ENCODE results near the gene MCM6.

GRCh38 chr2:135817466-135817865 lies 58.8 kb downstream of the MCM6 start:
- TF ChIP-seq CTCF (IDR thresholded peaks at IDR 0.05) (no peak), ZFX (IDR thresholded peaks at IDR 0.05; ENCODE audit: borderline replicate concordance) (no peak)

Data from 22Rv1 (cell line).